HG03432 (cell line): ENCODE data around the gene PGBD4.
A peak's percentile ranks its signal among the peaks of the same experiment; 100 is the strongest.

ENCODE experiments used
- ATAC-seq: cut with Tn5 transposase; IDR thresholded peaks from one replicate; pipeline ENCODE4 v1.9.1; 2021; ENCODE audit warnings: mild to moderate bottlenecking, moderate library complexity; ENCODE audit not compliant: unreplicated experiment

PGBD4 gene

DNA sequence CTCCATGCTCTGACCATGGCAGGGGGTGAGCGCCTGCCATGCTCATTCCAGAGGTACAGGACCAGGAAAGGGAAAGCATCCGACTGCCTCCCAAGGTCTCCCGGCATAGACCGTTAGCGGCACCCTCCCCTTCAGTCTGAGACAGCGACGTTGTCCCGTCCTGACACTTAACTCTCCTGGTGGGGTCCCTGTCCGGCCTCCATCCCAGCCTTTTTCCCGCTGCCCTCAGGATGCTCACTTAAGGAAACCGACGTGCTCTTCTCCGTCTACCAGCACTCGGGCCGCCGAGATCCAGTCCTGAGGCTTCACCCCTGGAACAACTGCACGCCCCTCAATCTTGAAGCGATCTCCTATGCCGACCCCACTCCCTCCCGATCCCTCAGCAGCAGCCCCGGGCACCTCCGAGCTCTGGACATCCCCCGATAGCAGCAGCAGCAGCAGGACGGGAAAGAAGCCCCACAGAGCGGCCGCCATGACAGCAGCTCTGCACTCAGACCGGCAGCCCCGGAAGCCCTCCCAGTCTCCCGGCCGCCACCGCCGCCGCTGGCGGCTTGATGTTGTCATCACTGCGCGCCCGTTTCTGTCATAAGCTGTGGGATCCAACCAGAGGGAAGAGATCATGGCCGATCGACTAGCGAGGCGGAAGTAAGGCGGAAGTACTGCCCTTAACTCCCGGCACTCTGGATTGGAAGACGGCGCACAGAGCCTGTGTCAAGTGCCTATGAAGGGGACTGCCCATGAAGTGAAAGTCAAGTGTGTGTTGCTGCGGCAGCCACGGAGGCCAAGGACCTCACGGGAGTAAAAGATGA, at the start of gene PGBD4, which contains the start of gene EMC7:
TSS of gene PGBD4 (plus strand) at position 718 of the 809 bp plus-strand sequence. CDS start 449 bp downstream, outside the sequence.
TSS of gene EMC7 (minus strand) at position 497 of the 809 bp plus-strand sequence. CDS start at position 474, 23 bp downstream.
- peak; percentile 98 for ATAC-seq

DNA sequence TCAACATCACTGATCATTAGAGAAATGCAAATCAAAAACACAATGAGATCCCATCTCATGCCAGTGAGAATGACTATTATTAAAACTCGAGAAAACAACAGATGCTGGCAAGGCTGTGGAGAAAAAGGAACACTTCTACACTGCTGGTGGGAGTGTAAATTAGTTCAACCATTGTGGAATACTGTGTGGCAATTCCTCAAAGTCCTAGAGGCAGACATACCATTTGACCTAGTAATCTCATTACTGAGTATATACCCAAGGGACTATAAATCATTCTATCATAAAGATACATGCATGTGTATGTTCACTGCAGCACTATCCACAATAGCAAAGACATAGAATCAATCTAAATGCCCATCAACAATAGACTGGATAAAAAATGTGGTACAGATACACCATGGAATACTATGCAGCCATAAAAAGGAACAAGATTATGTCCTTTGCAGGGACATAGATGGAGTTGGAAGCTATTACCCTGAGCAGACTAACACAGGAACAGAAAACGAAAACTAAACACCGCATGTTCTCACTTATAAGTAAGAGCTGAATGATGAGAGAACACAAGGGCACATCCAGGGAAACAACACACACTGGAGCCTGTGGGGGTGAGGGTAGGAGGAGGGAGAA, 47.7 kb upstream of the PGBD4 start:
- ATAC-seq = no peak

DNA sequence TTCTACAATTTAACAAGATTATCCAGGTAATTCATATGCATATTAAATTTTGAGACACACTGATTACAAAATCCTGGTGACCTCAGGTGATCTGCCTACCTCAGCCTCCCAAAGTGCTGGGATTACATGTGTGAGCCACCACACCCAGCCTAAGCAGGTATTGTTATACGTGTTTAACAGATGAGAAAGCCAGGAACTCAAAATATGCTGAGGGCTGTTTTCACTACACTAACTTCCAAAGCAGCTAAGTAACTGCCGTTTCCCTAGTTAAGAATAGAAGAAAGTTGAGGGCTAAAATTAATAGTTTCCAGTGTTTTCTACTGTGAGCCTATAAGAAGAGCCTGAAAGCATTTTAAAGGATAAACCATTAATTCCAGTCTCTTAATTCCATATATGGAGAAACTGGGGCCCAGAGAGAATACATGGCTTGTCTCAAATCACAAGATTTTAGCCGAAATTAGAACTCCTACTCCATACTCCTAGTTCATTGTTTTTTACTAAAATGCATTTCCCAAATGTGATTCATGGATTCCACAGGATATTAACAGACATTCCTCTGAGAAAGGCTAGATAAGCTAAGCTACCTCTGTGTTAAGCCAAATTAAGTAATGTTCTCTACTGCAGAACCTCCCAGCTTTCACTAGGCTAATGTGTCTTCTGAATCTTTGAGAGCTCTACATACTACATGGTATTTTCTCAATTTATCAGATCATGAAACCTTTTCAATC, 45.9 kb upstream of the PGBD4 start:
- ATAC-seq = no peak

DNA sequence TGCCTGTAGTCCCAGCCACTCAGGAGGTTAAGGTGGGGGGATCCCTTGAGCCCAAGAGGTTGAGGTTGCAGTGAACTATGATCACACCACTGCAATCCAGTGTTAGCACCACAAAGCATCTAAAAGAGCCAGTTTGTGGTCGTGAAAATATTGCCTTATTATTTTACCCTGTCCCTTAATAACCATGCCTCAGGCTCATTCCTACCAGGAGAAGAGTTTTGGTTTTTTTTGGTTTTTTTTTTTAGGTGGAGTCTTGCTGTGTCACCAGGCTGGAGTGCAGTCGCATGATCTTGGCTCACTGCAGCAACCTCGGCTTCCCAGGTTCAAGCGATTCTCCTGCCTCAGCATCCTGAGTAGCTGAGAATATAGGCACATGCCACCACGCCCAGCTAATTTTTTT, 45.0 kb upstream of the PGBD4 start:
- no peak for ATAC-seq

DNA sequence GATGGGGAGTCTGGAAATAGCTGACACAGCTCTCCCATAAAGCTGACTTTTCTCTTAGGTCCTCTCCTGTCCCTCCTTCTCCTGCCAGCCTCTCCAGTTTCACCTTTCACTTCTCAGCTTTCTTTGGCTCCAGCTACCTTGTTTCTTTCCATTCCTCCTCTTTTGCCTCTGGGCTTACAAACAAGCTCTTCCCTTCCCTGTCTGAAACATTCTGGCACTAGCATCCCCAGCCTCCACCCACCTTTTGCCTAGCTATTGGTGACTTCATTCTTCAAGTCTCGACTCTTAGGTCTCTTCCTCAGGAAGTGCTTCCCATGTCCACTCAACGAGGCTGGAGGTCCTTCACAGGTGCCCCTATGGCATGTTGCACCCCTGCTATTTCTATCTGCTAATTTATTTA, 42.4 kb upstream of the PGBD4 start:
- ATAC-seq = no peak

DNA sequence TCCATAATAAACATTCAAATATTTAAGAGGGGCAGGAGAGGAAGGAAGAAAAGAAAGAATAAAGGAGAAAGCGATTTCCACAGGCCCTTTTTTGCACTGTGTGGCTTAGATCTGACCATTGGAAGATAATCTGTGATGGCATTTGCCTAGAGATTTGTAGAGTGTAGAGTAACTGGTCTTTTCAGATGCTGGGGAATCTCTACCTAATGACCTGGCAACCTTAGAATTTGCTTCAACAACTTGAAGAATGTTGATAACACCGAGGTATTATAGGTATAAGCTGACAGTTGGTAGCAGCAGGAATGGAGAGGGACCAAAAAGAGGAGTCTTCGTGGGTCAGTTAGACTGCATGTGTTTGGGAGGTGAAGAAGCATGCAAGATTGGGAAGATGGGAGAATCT, 41.9 kb upstream of the PGBD4 start:
- ATAC-seq = no peak

DNA sequence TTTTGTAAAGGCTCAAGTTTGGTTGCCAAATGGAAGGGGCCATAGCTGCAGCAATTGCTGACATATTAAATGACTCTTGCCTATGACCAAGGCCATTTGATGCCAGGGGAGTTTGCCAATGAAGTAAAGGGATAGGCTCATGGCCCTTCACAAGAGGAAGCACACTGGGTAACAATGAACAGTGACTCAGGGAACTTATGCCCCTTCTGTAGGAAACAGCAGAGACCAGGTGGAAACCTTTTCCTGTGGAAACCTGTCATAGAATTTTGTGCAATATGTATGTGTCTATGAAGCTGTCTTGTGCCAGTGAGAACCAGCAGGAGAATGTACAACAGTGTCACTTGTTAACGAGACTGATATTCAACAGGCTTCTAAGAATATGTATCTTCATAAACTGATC, 37.4 kb upstream of the PGBD4 start:
- no peak for ATAC-seq

DNA sequence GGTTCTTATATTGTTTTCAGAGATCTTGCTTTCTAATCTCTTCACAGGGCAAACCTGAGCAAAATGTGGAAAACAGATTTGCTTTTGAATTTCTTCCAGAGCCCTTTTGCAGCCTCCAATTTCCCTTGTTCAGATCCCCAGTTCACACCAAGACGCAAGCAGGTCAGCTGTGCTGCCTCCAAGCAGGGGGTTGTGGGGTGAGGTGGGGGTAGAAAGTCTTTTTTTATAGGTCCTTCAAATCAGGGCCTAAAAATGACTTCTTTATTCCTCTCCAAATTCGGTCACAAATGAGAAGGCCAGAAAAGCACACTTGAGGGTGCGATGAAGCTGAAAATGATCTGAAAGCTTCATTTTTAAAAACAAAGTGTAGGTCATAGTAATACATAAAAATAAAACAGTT, 36.6 kb upstream of the PGBD4 start:
- ATAC-seq = no peak

DNA sequence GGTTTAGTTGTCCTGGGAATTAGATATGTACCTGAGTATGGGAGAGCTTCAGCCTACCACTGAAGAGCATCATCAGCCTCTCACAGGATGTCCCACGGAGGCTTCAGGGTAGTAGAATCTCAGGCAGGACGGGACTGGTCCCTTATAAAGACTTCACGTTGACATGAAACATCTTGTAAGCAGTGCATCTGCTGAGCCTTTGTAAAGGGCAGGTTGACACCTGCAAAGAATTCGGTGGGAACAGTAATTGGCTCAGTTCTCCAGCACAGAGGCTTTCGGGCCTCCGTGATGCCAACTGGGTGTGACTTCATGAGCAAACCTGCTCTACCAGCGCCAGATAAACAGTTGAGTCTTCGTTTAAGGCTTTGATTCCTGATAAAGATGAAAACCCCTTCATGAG, 35.9 kb upstream of the PGBD4 start:
- ATAC-seq = no peak

DNA sequence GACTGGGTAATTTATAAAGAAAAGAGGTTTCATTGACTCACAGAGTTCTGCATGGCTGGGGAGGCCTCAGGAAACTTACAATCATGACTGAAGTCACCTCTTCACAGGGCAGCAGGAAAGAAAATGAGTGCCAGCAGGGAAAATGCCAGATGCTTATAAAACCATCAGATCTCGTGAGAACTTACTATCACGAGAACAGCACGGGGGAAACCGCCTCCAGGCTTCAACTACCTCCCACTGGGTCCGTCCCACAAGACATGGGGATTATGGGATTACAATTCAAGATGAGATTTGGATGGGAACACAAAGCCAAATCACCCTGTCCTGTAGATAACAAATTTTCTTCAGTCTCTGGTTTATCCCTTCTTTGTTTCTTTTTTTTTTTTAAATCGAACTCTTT, 31.9 kb upstream of the PGBD4 start:
- ATAC-seq = no peak

DNA sequence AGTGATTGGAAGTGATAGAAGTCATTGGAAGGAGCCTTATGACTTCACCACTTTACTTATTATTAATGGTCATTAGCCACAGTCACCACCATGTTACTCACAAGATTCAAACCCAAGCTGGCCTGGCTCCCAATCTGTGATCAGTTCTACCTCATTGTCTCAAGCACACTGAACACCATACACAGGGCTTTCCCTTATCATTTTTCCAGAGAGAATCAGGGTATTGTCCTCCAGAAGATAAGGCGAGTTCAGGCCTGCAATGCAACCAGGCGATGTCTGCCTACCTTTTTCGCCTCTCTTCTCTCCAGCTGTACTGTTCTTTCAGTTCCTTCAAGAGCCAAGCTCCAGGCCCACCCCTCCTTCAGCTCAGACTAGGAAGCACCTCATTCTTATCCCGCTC, 25.1 kb upstream of the PGBD4 start:
- no peak for ATAC-seq

DNA sequence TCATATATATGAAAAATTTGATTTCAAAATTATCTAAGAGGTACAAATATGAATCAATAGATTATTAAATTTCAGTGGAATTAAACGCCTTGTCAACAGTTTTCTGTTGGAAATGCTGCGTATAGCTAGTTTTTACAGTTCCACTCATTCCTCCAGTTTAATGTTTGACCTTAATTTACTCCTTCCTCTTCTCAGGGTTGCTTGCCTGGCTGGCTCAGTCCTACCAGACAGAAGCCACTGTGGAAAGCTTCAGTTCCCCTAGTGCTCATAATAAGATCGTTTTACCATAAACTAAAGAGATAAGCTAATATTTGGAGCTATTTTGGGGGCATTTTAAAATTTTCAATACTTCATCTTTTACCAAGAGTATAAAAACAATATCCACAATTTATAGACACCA, 23.0 kb upstream of the PGBD4 start:
- no peak for ATAC-seq

DNA sequence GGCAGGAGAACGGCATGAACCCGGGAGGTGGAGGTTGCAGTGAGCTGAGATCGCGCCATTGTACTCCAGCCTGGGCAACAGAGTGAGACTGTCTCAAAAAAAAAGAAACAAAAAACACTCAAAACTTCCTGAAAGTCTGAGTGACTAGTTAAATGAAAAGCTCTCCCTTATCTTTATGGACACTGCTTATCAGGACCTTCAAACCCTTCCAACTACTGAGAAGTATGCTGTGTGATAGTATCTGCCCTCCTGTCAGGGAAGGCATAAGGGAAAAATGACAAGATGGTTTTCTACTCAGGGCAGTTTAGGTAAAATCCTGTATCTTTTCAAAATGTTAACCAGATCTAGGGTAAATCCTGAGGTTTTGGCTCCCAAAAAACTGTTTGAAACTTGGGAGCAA, 22.0 kb upstream of the PGBD4 start:
- ATAC-seq = no peak

DNA sequence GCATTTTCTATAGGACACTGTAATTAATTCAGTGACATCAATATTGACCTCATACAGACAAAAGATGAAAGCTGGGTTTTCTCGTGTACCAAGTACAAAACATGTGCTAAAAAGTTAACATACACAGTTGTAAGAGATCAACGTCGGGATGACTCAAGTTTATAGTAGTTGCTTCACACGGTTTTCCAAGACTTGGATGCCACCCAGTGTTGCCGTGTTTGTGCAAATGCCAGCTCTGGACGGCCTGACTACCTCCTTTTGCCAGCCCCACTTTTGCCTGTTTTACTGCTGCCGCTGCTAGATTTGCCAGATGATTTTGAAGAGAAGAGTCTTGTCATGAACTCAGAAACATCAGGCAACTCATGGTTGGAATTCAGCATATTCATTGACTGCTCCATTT, 17.8 kb upstream of the PGBD4 start:
- no peak for ATAC-seq

DNA sequence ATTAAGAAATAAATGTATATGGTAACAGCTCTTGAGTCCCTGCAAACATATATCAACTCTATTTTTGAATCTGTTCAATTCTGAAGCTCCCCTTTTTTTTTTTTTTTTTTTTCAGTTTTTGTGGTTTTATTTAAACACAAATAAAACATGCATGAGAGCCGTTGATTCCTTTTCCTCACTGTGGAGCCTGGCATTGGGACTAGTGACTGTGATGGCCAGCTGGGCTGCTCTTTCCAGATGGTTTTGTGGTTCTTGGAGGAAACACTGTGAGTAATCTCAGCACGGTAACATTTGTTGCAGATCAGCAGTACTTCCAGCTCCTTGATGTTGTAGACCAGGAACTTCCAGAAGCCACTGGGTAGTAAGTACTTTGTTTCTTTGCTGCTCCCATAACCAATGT, 16.1 kb upstream of the PGBD4 start:
- no peak for ATAC-seq

DNA sequence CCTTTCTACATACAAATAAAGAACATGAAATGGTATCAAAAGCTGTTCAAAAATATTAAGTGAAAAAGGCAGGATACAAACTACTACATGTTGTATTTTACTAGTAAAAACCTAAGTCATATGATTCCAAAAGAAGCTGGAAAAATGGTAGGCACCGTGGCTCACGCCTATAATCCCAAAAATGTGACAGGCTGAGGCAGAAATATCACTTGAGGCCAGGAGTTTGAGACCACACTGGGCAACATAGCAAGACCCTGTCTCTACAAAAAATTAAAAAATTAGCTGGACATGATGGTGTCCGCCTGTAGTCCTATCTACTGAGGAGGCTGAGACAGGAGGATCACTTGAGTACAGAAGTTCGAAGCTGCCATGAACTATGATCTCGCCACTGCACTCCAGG, 2.0 kb upstream of the PGBD4 start:
- ATAC-seq = no peak

DNA sequence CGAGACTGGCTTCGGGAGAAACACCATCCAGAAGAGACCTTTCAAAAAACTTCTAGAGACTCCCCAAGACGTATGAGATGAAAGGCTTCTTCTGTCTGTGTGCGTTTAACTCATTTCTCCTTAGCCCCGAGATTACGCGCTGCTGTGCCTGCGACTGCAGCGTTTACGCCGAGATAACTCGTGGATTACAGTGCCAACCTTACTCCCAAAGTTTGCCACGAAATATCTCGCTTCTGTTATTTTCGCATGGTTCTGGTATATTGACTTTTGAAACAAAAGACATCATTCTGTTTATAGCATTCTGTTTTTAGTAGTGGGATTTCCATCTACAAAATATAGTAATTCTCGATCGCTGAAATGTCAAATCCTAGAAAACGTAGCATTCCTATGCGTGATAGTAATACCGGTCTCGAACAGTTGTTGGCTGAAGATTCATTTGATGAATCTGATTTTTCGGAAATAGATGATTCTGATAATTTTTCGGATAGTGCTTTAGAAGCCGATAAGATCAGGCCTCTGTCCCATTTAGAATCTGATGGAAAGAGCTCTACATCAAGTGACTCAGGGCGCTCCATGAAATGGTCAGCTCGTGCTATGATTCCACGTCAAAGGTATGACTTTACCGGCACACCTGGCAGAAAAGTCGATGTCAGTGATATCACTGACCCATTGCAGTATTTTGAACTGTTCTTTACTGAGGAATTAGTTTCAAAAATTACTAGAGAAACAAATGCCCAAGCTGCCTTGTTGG, 467 bp downstream of the PGBD4 start:
- ATAC-seq = no peak

DNA sequence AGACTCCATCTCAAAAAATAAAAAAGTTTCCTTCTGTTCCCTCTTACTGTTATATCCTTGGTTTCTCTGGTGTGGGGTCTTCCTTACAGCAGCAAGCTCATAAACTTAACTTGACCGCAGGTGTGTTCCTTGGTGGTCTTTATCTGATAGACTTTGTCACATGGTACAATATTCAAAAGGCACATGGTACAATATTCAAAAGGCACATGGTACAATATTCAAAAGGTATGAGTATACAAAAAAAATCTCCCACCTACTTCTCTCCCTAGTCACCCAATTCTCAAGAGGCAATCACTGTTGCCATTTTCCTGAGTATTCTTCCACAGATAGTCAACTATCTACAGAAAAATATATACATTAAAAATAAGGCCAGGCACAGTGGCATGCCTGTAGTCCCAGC, 4.5 kb downstream of the PGBD4 start:
- no peak for ATAC-seq

DNA sequence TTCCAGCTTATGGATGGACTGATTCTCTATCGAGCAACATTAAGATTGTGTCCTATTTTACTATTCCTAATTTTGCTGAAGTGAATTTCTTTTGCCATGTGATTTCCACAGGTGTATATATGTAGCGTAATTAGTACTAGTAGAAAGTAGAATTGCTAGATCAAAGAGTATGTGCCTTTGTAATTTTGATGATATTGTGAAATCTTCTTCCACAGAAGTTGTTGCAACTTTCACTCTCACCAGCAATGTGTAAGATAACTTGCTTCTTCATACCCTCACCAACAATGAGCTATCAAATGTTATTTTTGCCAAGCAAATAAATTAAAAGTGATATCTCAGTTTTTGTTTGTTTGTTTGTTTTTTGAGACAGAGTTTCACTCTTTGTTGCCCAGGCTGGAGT, 5.4 kb downstream of the PGBD4 start:
- no peak for ATAC-seq

DNA sequence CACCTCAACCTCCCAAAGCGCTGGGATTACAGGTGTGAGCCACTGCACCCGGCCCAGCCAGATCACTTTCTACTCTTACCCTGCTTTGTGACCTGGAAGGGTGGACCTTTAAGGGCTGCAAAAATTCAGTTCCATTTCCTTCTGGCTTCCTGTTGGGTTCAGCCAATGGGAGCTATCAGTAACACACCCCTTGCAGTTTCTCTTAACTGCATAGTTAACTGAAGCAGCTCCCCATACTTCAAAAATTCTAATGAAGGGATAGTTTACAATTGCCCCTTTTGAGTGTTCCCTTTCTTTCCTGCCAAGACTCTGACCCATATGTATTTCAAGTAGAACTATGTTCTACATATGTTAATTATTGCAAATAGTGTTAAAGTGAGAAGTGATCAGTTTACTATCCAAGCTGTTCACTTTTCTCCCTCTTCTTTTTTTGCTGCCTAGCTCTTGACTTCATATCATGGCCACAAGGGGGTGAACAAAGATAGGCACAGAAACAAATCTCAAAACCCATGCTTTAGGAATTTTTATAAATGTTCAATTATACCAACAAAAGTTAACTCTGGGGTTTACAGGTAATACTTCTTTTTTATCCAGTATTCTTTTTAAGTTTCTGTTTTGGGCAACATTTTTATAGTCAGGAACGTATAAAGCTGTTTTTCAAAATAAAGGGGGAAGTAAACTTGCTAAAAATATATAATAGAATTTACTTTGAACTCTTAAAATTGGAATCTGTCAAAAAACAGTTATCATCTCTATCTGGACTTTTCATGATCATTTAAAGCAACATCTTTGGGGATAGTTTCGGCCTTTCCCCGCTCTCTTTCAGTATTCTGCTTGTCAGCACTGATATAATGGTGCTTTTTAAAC, 8.1 kb downstream of the PGBD4 start:
- no peak for ATAC-seq
